PC-3 (cell line): Measurements from ENCODE around the gene FCAMR.

ENCODE experiments used
- CTCF ChIP-seq: fragments of 300-600 bp; sonication (generic); conservative IDR thresholded peaks from 2 replicates; pipeline ENCODE4 v1.5.1; 2017; ENCODE audit warnings: antibody characterized with exemption, low read depth, mild to moderate bottlenecking, low read length
- EZH2 ChIP-seq: fragments of 300-600 bp; sonication (generic); IDR thresholded peaks from one replicate; pipeline ENCODE4 v1.6.1; 2017; ENCODE audit warnings: antibody characterized with exemption, mild to moderate bottlenecking, low read length; ENCODE audit not compliant: unreplicated experiment
- EZH2phosphoT487 ChIP-seq: fragments of 300-600 bp; sonication (generic); IDR thresholded peaks from 2 replicates; pipeline ENCODE4 v1.6.1; 2018; ENCODE audit warnings: mild to moderate bottlenecking, antibody characterized with exemption, low read length, borderline replicate concordance

GRCh38 chr1:207015791-207016190 is 45.5 kb upstream of the FCAMR start:
- TF ChIP-seq EZH2 = no peak
- TF ChIP-seq EZH2phosphoT487 = no peak
- TF ChIP-seq CTCF = no peak
